SK-N-SH (cell line): ENCODE results near the gene MAPK9. TPM values are rescaled to one million over a fixed set of nuclear protein-coding genes. Genes with fewer than 3 reads are reported as not detected.

Experiments
- CTCF ChIA-PET: fragments of 300-600, 350-600 bp; formaldehyde crosslinking; extraction: SDS; loops from one replicate; lab custom pipeline; 2021; lab: Yijun Ruan, JAX
- POLR2A ChIA-PET: fragments of 350-600 bp; sonication (Branson Sonifier 250); formaldehyde crosslinking; extraction: SDS; loops from one replicate; lab custom pipeline; 2020; ENCODE audit warnings: antibody characterized with exemption, inconsistent platforms; lab: Yijun Ruan, JAX
- DNase-seq: peaks from one replicate; pipeline ENCODE4 v3.0.0; 2012
- H2AFZ ChIP-seq: fragments of 200-600 bp; sonication (generic); 2 replicates; pipeline ENCODE4 v1.8.1; 2016; ENCODE audit warnings: antibody characterized with exemption, mild to moderate bottlenecking, low read depth
- H3F3A ChIP-seq: fragments of 200-600 bp; sonication (generic); replicated peaks from 2 replicates; pipeline ENCODE3; 2016; ENCODE audit warnings: antibody characterized with exemption, mild to moderate bottlenecking; ENCODE audit not compliant: insufficient read depth
- H3K27ac ChIP-seq, 2 experiments: fragments of 200-500 bp in 1 of 2; fragments of 200-600 bp in 1 of 2; sonication (Bioruptor generic) in 1 of 2; sonication (generic), shearing (Covaris generic) in 1 of 2; 2 replicates each; pipeline versions ENCODE4 v1.5.1 to v1.6.1; 2014 to 2016; ENCODE audit warnings: low read depth in 2 of 2, inconsistent platforms in 1 of 2, low read length in 1 of 2, mild to moderate bottlenecking in 1 of 2, mixed read lengths in 1 of 2
- H3K27me3 ChIP-seq: fragments of 200-600 bp; sonication (generic), shearing (Covaris generic); 2 replicates; pipeline ENCODE4 v1.6.1; 2016; ENCODE audit warnings: mixed run types; ENCODE audit not compliant: insufficient read depth
- H3K36me3 ChIP-seq, 2 experiments: fragments of 200-500 bp in 1 of 2; fragments of 200-600 bp in 1 of 2; sonication (Bioruptor generic) in 1 of 2; sonication (generic) in 1 of 2; replicated peaks in 1 of 2; 2 replicates each; pipeline versions ENCODE3 to v1.5.1; 2014 to 2016; ENCODE audit warnings: low read length in 1 of 2, mild to moderate bottlenecking in 1 of 2; ENCODE audit not compliant: insufficient read depth in 2 of 2, control insufficient read depth in 1 of 2
- H3K4me1 ChIP-seq, 2 experiments: fragments of 200-500 bp in 1 of 2; fragments of 200-600 bp in 1 of 2; sonication (Bioruptor generic) in 1 of 2; sonication (generic), shearing (Covaris generic) in 1 of 2; 2 replicates each; pipeline versions ENCODE4 v1.5.1 to v1.6.1; 2014 to 2016; ENCODE audit warnings: low read depth in 1 of 2, low read length in 1 of 2, mixed run types in 1 of 2; ENCODE audit not compliant: insufficient read depth in 2 of 2, control insufficient read depth in 1 of 2
- H3K4me2 ChIP-seq: fragments of 200-600 bp; sonication (generic), shearing (Covaris generic); 2 replicates; pipeline ENCODE4 v1.6.1; 2017; ENCODE audit warnings: mixed run types
- H3K4me3 ChIP-seq, 2 experiments: fragments of 200-500 bp in 1 of 2; fragments of 200-600 bp in 1 of 2; sonication (Bioruptor generic) in 1 of 2; sonication (generic), shearing (Covaris generic) in 1 of 2; 2 replicates each; pipeline versions ENCODE4 v1.5.1 to v1.8.1; 2014 to 2016; ENCODE audit warnings: low read depth in 2 of 2, inconsistent platforms in 1 of 2, low read length in 1 of 2, mild to moderate bottlenecking in 1 of 2, mixed read lengths in 1 of 2, moderate library complexity in 1 of 2
- H3K79me2 ChIP-seq: fragments of 200-600 bp; sonication (generic); 2 replicates; pipeline ENCODE4 v1.8.1; 2017; ENCODE audit warnings: mild to moderate bottlenecking; ENCODE audit not compliant: insufficient read depth
- H3K9ac ChIP-seq: fragments of 200-600 bp; sonication (generic); 2 replicates; pipeline ENCODE4 v1.6.1; 2017; ENCODE audit warnings: mixed run types
- H3K9me2 ChIP-seq: fragments of 200-600 bp; sonication (generic); 2 replicates; pipeline ENCODE4 v1.6.1; 2017; ENCODE audit warnings: mixed run types
- H3K9me3 ChIP-seq: fragments of 200-600 bp; sonication (generic); 2 replicates; pipeline ENCODE4 v1.6.1; 2017; ENCODE audit warnings: mixed run types, mild to moderate bottlenecking, moderate library complexity
- H4K20me1 ChIP-seq: fragments of 200-600 bp; sonication (generic); 2 replicates; pipeline ENCODE4 v1.6.1; 2017; ENCODE audit warnings: mild to moderate bottlenecking, mixed run types; ENCODE audit not compliant: insufficient read depth
- CHD2 ChIP-seq: fragments of 150-350 bp; IDR thresholded peaks from 2 replicates; pipeline ENCODE4 v1.6.1; 2018; ENCODE audit warnings: low read length; ENCODE audit not compliant: partially characterized antibody
- EP300 ChIP-seq, 2 experiments: IDR thresholded peaks; 2 replicates each; pipeline versions ENCODE4 v1.4.0 to v1.6.1; 2012; ENCODE audit warnings: borderline replicate concordance in 1 of 2, low read depth in 1 of 2, low read length in 1 of 2
- EZH2phosphoT487 ChIP-seq: fragments of 200-600 bp; sonication (generic); IDR thresholded peaks from 2 replicates; pipeline ENCODE4 v1.6.1; 2017; ENCODE audit warnings: low read depth, mixed run types, mild to moderate bottlenecking, antibody characterized with exemption, moderate library complexity, borderline replicate concordance
- FOSL2 ChIP-seq: IDR thresholded peaks from 2 replicates; pipeline ENCODE4 v1.4.0; 2012; ENCODE audit warnings: low read depth, mild to moderate bottlenecking, moderate library complexity, borderline replicate concordance
- FOXJ3 ChIP-seq: sonication (generic); formaldehyde crosslinking; IDR thresholded peaks from 2 replicates; pipeline ENCODE4 v1.5.1; 2020; ENCODE audit warnings: mild to moderate bottlenecking, missing genetic modification reagents
- GATA2 ChIP-seq: sonication (generic); formaldehyde crosslinking; IDR thresholded peaks from 2 replicates; pipeline ENCODE4 v1.5.0; 2020; ENCODE audit warnings: mild to moderate bottlenecking, missing genetic modification reagents
- JUND ChIP-seq: IDR thresholded peaks from 2 replicates; pipeline ENCODE4 v1.4.0; 2012
- MEF2A ChIP-seq: IDR thresholded peaks from 2 replicates; pipeline ENCODE4 v1.4.0; 2012; ENCODE audit warnings: low read depth, borderline replicate concordance
- NFIC ChIP-seq: IDR thresholded peaks from 2 replicates; pipeline ENCODE4 v1.4.0; 2012; ENCODE audit warnings: borderline replicate concordance
- NRF1 ChIP-seq: IDR thresholded peaks from 2 replicates; pipeline ENCODE4 v1.6.1; 2012; ENCODE audit warnings: low read depth, mild to moderate bottlenecking, low read length
- POLR2AphosphoS5 ChIP-seq: IDR thresholded peaks from 2 replicates; pipeline ENCODE4 v1.6.1; 2012; ENCODE audit warnings: low read depth, low read length
- RFX5 ChIP-seq: IDR thresholded peaks from 2 replicates; pipeline ENCODE4 v1.6.1; 2012; ENCODE audit warnings: mild to moderate bottlenecking, improper control_type of control experiment, low read length
- RXRA ChIP-seq: IDR thresholded peaks from 2 replicates; pipeline ENCODE4 v1.4.0; 2012; ENCODE audit warnings: low read depth, mild to moderate bottlenecking, borderline replicate concordance
- SIN3A ChIP-seq: IDR thresholded peaks from 2 replicates; pipeline ENCODE4 v1.6.1; 2012; ENCODE audit warnings: low read depth, mild to moderate bottlenecking, low read length, moderate library complexity, borderline replicate concordance
- WGBS: methylation state at CpG from one replicate; pipeline ENCODE4 v1.1.6; 2017; ENCODE audit warnings: low lambda C conversion rate; 5-methylcytosine and 5-hydroxymethylcytosine counted together
- polyA plus RNA-seq, 3 experiments: library from polyadenylated mRNA; depleted of rRNA; stranded (reverse); fragments of >200 nt; gene quantifications; 2 replicates each; pipeline ENCODE4 v1.2.3, GENCODE V29; 2012
- TF ChIP-seq, protein P1 (sequence below): IDR thresholded peaks from 2 replicates; pipeline ENCODE4 v1.4.0; 2012; ENCODE audit warnings: low read depth, borderline replicate concordance
- TF ChIP-seq, protein P2 (sequence below): fragments of 200-600 bp; sonication (generic); IDR thresholded peaks from 2 replicates; pipeline ENCODE4 v1.6.1; 2017; ENCODE audit warnings: antibody characterized with exemption, mild to moderate bottlenecking, moderate library complexity
- TF ChIP-seq, protein P3 (sequence below): fragments of 150-350 bp; IDR thresholded peaks from 2 replicates; pipeline ENCODE4 v1.6.1; 2017; ENCODE audit warnings: antibody characterized with exemption, low read length, low read depth, borderline replicate concordance
- TF ChIP-seq, protein P4 (sequence below): IDR thresholded peaks from 2 replicates; pipeline ENCODE4 v1.4.0; 2012; ENCODE audit warnings: low read depth
- TF ChIP-seq, protein P5 (sequence below): IDR thresholded peaks from 2 replicates; pipeline ENCODE4; 2012
- TF ChIP-seq, protein P6 (sequence below): IDR thresholded peaks from 2 replicates; pipeline ENCODE4 v1.4.0; 2012; ENCODE audit warnings: low read depth, borderline replicate concordance

Gene MAPK9
- polyA plus RNA-seq, 1 of the 3 experiments (the other 2 are of a cell fraction), result 23.9 TPM

DNA sequence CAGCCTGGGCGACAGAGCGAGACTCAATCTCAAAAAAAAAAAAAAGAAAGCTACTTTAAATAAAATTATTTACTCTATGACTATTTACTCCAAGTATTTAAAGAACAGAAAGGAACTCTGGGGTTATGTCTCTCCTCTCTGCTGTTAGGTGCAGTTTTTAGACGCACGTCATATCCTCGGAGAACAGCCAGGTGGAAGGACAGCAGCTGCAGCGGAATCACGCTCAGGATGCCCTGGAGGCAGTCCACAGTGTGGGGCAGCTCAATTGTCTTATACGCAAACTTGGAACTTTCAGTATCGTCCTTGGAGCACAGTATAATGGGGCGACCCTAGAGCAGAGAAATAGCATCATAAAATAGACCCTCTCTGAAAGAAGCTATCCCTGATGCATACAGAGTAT, 10.4 kb upstream of the MAPK9 start:
- Histone ChIP-seq H3F3A (no peaks in the 10 kb centered on the region), H3K4me2 (no peak overlapping the region), H3K27ac (no peak overlapping the region), H2AFZ (no peak overlapping the region), H3K9me3 (no peaks in the 10 kb centered on the region), H3K9me2 (no peaks in the 10 kb centered on the region), H3K36me3 (no peaks in the 10 kb centered on the region), H3K4me1 (peaks cover 0 to 19% of the 10 kb centered on the region in 2 experiments; a peak in 1 of 4 replicates), H3K27me3 (no peaks in the 10 kb centered on the region), H4K20me1 (no peaks in the 10 kb centered on the region), H3K9ac (no peak overlapping the region), H3K4me3 (no peak overlapping the region), H3K79me2 (no peaks in the 10 kb centered on the region)
- WGBS, result 86% methylated on average over 10 of the region's 10 CpGs
- ChIA-PET CTCF (interaction anchor here (2.7 to 6.6 kb wide), 2 partner anchors 9 to 14 kb away, joined by 12 to 98 read pairs; partner anchors contain the start of gene MAPK9), POLR2A (no interaction called here)
- DNase-seq, result no peak
- TF ChIP-seq, protein P1, sequence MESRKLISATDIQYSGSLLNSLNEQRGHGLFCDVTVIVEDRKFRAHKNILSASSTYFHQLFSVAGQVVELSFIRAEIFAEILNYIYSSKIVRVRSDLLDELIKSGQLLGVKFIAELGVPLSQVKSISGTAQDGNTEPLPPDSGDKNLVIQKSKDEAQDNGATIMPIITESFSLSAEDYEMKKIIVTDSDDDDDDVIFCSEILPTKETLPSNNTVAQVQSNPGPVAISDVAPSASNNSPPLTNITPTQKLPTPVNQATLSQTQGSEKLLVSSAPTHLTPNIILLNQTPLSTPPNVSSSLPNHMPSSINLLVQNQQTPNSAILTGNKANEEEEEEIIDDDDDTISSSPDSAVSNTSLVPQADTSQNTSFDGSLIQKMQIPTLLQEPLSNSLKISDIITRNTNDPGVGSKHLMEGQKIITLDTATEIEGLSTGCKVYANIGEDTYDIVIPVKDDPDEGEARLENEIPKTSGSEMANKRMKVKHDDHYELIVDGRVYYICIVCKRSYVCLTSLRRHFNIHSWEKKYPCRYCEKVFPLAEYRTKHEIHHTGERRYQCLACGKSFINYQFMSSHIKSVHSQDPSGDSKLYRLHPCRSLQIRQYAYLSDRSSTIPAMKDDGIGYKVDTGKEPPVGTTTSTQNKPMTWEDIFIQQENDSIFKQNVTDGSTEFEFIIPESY, result no peak
- no peak for TF ChIP-seq RXRA

DNA sequence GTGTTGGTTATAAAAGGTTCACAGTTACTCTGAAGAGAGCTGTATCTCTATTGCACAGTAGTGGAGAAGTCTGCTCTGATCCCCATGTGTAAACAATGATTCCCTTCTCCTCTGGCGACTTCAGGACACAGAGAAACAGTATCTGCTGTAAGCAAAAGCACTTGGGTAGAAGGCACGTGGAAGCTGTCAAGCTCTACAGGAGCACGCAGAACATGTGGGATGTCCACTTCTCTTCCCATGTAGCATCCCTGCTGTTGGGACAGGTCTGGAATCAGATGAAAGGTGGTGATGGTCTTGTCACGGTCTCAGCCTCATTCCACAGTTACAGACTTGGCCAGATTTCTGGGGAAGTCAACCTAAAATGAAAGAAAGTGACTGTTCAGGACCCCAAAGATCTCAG, 9.4 kb upstream of the MAPK9 start:
- ChIA-PET POLR2A (no interaction called here), CTCF (interaction anchor here (2.6 to 6.6 kb wide), 3 partner anchors 8 to 27 kb away, joined by 7 to 98 read pairs (median 12); partner anchors contain the start of gene MAPK9)
- H3K36me3 ChIP-seq, result no peaks in the 10 kb centered on the region
- no peaks in the 10 kb centered on the region for H3K9me2 ChIP-seq
- no peak for TF ChIP-seq EP300 (IDR thresholded peaks at IDR 0.05; ENCODE audit: borderline replicate concordance in 1 of 2, low read depth in 1 of 2, low read length in 1 of 2)
- TF ChIP-seq POLR2AphosphoS5, result no peak
- TF ChIP-seq CHD2, result no peak
- TF ChIP-seq, protein P2, sequence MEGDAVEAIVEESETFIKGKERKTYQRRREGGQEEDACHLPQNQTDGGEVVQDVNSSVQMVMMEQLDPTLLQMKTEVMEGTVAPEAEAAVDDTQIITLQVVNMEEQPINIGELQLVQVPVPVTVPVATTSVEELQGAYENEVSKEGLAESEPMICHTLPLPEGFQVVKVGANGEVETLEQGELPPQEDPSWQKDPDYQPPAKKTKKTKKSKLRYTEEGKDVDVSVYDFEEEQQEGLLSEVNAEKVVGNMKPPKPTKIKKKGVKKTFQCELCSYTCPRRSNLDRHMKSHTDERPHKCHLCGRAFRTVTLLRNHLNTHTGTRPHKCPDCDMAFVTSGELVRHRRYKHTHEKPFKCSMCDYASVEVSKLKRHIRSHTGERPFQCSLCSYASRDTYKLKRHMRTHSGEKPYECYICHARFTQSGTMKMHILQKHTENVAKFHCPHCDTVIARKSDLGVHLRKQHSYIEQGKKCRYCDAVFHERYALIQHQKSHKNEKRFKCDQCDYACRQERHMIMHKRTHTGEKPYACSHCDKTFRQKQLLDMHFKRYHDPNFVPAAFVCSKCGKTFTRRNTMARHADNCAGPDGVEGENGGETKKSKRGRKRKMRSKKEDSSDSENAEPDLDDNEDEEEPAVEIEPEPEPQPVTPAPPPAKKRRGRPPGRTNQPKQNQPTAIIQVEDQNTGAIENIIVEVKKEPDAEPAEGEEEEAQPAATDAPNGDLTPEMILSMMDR, result no peak
- TF ChIP-seq FOSL2, result no peak
- TF ChIP-seq RFX5, result no peak
- TF ChIP-seq, protein P3, sequence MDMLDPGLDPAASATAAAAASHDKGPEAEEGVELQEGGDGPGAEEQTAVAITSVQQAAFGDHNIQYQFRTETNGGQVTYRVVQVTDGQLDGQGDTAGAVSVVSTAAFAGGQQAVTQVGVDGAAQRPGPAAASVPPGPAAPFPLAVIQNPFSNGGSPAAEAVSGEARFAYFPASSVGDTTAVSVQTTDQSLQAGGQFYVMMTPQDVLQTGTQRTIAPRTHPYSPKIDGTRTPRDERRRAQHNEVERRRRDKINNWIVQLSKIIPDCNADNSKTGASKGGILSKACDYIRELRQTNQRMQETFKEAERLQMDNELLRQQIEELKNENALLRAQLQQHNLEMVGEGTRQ, result no peak
- TF ChIP-seq MEF2A, result no peak
- no peak for TF ChIP-seq JUND
- TF ChIP-seq, protein P4, sequence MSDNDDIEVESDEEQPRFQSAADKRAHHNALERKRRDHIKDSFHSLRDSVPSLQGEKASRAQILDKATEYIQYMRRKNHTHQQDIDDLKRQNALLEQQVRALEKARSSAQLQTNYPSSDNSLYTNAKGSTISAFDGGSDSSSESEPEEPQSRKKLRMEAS, result no peak
- TF ChIP-seq NFIC, result no peak
- no peak for TF ChIP-seq EZH2phosphoT487
- TF ChIP-seq, protein P5, sequence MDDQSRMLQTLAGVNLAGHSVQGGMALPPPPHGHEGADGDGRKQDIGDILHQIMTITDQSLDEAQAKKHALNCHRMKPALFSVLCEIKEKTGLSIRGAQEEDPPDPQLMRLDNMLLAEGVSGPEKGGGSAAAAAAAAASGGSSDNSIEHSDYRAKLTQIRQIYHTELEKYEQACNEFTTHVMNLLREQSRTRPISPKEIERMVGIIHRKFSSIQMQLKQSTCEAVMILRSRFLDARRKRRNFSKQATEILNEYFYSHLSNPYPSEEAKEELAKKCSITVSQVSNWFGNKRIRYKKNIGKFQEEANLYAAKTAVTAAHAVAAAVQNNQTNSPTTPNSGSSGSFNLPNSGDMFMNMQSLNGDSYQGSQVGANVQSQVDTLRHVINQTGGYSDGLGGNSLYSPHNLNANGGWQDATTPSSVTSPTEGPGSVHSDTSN, result no peak
- no peak for TF ChIP-seq GATA2 (CRISPR knock-in tag)
- TF ChIP-seq, protein P6, sequence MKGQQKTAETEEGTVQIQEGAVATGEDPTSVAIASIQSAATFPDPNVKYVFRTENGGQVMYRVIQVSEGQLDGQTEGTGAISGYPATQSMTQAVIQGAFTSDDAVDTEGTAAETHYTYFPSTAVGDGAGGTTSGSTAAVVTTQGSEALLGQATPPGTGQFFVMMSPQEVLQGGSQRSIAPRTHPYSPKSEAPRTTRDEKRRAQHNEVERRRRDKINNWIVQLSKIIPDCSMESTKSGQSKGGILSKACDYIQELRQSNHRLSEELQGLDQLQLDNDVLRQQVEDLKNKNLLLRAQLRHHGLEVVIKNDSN, result no peak
- TF ChIP-seq SIN3A, result no peak
- TF ChIP-seq NRF1, result no peak
- no peak for TF ChIP-seq FOXJ3 (CRISPR knock-in tag)
- H3K79me2 ChIP-seq, result no peaks in the 10 kb centered on the region
- peaks cover 0 to 19% of the 10 kb centered on the region in 2 experiments; a peak in 1 of 4 replicates for H3K4me1 ChIP-seq
- no peak for DNase-seq
- no peaks in the 10 kb centered on the region for H3K27me3 ChIP-seq
- H3K4me2 ChIP-seq, result no peak overlapping the region
- no peaks in the 10 kb centered on the region for H3F3A ChIP-seq
- no peaks in the 10 kb centered on the region for H3K9me3 ChIP-seq
- H3K27ac ChIP-seq, result no peak overlapping the region
- no peak overlapping the region for H2AFZ ChIP-seq
- no peak overlapping the region for H3K4me3 ChIP-seq
- H4K20me1 ChIP-seq, result no peaks in the 10 kb centered on the region
- WGBS, result 53% methylated on average over 4 of the region's 4 CpGs
- no peak overlapping the region for H3K9ac ChIP-seq
